ENCODE results near the gene ZBTB4.

Gene ZBTB4

GRCh38 chr17:7479213-7480088, at the start of gene ZBTB4:
Gene ZBTB4 (minus strand): TSS chr17:7479631. CDS start chr17:7466801, 12,830 bp downstream.
- peak; percentile 62 for DNase-seq (ENCODE audit: low spot score)

- DNase-seq (ENCODE audit: low spot score), result no peak
Observed at GRCh38 chr17:7528842-7529241, 49.4 kb upstream of the ZBTB4 start.

- DNase-seq (ENCODE audit: low spot score), result peak; percentile 38
Observed at GRCh38 chr17:7523033-7523432, 43.6 kb upstream of the ZBTB4 start.

DNA sequence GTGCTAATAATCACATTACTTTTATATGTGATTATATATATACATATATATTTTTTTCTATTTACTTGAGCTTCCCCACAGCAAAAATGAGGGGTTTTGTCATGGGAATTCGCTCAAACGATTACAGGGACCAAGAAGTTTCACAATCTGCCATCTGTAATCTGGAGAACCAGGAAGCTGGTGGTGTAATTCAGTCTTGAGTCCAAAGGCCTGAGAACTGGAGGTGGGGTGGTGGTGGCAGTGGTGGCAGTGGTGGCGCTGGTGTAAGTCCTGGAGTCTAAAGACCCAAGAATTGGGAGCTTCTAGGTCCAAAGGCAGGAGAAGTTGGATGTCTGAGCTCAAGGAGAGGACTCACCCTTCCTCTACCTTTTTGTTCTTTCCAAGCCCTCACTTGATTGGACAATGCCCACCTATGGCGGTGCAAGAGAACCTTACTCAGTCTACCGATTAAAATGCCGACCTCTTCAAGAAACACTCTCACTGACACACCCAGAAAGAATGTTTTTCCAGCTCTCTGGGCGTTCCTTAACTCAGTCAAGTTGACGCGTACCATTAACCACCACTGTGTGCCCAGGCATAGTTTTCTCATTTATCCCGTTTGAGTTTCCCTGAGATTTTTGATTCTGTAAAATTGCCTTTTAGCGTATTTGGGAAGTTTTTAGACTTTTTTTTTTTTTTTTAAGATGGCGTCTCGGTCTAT, 36.6 kb upstream of the ZBTB4 start:
- no peak for DNase-seq (ENCODE audit: low spot score)

GRCh38 chr17:7513850-7514419, 34.5 kb upstream of the ZBTB4 start:
- no peak for DNase-seq (ENCODE audit: low spot score)

DNA sequence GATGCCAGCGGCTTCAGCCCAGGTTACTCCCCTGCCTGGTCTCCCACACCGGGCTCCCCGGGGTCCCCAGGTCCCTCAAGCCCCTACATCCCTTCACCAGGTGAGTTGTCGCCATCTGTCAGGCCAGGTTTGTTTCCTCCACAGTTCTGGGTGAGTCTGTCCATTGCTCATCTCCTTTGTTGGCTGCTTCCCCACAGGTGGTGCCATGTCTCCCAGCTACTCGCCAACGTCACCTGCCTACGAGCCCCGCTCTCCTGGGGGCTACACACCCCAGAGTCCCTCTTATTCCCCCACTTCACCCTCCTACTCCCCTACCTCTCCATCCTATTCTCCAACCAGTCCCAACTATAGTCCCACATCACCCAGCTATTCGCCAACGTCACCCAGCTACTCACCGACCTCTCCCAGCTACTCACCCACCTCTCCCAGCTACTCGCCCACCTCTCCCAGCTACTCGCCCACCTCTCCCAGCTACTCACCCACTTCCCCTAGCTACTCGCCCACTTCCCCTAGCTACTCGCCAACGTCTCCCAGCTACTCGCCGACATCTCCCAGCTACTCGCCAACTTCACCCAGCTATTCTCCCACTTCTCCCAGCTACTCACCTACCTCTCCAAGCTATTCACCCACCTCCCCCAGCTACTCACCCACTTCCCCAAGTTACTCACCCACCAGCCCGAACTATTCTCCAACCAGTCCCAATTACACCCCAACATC, 33.6 kb upstream of the ZBTB4 start:
- no peak for DNase-seq (ENCODE audit: low spot score)

GRCh38 chr17:7512105-7512504, 32.7 kb upstream of the ZBTB4 start:
- DNase-seq (ENCODE audit: low spot score), result no peak

DNA sequence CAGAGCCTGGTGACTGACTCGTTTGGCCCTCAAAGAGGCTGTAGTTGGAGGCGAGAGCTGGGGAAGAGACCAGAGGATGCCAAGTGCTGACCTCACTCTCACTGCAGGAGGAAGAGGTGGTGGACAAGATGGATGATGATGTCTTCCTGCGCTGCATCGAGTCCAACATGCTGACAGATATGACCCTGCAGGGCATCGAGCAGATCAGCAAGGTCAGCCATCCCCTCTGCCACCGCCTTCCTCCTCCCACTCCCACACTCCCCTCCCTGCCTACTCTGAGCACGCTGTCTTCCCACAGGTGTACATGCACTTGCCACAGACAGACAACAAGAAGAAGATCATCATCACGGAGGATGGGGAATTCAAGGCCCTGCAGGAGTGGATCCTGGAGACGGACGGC, 31.7 kb upstream of the ZBTB4 start:
- no peak for DNase-seq (ENCODE audit: low spot score)

DNA sequence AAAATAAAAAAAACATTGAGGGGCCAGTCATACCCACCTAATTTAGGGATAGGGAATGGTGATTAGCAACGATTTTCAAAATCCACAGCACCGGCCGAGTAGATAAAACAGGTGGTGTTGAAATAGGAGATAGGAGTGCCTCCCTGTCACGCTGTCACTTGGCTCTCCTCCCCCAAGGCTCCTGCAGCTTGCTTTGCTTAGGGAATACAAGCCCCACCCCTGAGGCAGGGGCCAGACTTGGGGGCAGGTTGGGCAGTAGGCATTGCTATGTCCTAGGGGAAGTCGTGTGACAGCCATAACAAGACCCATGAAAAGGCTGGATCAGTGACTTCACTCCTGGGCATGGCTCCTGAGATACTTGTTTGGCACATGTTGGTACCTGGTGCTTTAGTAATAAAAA, 30.5 kb upstream of the ZBTB4 start:
- DNase-seq (ENCODE audit: low spot score), result no peak

- DNase-seq (ENCODE audit: low spot score), result no peak
Observed at GRCh38 chr17:7508846-7509245, 29.4 kb upstream of the ZBTB4 start.

GRCh38 chr17:7508145-7508544, 28.7 kb upstream of the ZBTB4 start:
- no peak for DNase-seq (ENCODE audit: low spot score)

DNA sequence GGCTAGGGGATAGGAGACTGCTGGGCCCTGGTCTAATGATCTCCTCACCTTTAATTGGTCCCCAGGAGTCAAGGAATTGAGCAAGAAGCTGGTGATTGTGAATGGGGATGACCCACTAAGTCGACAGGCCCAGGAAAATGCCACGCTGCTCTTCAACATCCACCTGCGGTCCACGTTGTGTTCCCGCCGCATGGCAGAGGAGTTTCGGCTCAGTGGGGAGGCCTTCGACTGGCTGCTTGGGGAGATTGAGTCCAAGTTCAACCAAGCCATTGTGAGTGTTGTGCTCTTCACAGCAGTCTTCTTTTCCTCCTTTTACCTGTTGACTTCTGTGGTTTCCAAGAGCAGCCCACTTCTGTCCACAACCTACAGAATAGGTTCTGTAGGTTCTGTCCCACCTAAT, 24.1 kb upstream of the ZBTB4 start:
- DNase-seq (ENCODE audit: low spot score), result no peak

DNA sequence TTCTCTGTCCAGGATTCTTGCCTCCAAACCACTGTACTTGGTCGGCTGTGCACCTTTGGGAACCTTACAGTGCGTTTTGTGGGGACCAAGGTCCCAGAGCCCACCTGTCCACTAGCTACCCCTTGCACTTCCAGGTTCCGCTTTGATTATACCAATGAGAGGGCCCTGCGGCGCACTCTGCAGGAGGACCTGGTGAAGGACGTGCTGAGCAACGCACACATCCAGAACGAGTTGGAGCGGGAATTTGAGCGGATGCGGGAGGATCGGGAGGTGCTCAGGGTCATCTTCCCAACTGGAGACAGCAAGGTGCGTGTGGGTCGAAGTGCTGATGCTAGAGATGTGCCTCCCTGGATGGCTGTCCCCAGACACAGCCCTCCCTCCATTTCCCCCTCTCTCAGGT, 23.6 kb upstream of the ZBTB4 start:
- DNase-seq (ENCODE audit: low spot score), result no peak

DNA sequence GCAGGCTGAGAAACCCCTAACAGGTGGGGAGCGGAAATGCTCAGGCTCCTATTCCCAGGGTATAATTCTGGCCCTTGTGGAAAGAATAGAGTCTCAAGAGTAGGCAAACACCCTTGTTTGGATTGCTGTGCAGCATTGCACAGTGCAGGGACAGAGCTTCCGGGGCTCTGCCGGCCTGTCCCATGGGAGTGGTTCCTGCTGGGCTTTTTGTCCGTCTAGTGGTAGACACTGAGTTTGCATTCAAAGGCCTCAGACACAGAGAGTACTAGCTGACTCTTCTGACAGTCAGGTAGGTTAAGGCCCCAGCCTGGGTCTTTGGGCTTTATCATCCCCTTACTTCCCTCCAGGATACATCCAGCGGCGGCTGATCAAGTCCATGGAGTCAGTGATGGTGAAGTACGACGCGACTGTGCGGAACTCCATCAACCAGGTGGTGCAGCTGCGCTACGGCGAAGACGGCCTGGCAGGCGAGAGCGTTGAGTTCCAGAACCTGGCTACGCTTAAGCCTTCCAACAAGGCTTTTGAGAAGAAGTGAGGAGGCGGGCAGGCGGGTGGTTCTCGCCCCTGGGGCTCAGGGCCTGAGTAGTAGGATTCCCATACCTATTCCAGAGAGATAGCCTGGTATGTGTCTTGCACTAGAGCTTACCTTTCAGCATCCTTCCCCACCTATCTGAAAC, 22.9 kb upstream of the ZBTB4 start:
- DNase-seq (ENCODE audit: low spot score), result no peak

DNA sequence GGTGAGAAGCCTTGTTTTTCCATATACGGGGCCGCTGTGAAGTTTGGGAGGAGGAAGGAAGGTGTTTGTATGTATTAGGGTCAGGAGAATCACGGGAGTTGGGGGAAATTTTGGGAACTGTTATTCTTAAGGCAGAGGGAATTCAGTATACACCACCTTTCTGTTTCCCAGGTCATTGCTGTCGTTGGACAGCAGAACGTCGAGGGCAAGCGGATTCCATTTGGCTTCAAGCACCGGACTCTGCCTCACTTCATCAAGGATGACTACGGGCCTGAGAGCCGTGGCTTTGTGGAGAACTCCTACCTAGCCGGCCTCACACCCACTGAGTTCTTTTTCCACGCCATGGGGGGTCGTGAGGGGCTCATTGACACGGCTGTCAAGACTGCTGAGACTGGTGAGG, 22.3 kb upstream of the ZBTB4 start:
- no peak for DNase-seq (ENCODE audit: low spot score)

- no peak for DNase-seq (ENCODE audit: low spot score)
Observed at GRCh38 chr17:7499161-7499560, 19.7 kb upstream of the ZBTB4 start.

DNA sequence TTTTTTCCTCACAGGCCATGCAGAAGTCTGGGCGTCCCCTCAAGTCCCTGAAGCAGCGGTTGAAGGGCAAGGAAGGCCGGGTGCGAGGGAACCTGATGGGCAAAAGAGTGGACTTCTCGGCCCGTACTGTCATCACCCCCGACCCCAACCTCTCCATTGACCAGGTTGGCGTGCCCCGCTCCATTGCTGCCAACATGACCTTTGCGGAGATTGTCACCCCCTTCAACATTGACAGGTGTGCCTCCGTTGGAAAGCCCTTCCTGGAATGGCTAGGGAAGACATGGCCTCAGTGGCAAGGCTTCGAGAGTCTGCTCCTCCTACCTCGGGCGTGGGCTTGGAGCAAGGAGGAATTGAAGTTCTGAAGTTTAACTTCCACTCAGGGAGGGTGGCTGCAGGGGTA, 18.2 kb upstream of the ZBTB4 start:
- DNase-seq (ENCODE audit: low spot score), result no peak

DNA sequence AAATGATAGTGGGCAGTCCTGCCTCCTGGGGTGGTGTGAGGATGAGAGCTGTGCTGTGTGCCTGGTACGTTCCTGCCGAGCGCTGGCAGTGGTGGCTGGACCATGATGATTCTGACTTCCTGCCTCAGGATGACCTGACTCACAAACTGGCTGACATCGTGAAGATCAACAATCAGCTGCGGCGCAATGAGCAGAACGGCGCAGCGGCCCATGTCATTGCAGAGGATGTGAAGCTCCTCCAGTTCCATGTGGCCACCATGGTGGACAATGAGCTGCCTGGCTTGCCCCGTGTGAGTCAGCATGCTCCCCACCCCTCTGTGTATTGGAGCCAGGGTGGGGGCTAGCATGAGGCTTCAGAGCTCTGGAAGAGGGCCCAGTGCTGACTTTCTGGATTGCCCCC, 17.8 kb upstream of the ZBTB4 start:
- no peak for DNase-seq (ENCODE audit: low spot score)

DNA sequence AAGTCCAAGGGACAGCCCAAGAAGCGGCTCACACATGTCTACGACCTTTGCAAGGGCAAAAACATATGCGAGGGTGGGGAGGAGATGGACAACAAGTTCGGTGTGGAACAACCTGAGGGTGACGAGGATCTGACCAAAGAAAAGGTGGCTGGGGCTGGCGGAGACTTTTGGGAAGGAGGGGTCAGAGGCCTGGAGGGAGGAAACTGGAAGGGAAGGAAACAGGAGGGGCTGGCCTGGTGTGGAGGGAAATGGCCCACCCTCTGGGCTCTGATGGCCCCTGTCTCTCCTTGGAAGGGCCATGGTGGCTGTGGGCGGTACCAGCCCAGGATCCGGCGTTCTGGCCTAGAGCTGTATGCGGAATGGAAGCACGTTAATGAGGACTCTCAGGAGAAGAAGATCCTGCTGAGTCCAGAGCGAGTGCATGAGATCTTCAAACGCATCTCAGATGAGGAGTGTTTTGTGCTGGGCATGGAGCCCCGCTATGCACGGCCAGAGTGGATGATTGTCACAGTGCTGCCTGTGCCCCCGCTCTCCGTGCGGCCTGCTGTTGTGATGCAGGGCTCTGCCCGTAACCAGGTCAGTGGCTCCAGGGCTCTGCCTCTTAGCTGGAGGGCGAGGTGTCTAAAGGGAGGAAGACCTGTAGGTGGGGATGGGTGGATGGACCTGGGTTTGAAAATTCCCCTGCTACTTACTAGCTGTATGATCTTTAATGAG, 17.2 kb upstream of the ZBTB4 start:
- DNase-seq (ENCODE audit: low spot score), result no peak

- no peak for DNase-seq (ENCODE audit: low spot score)
Observed at GRCh38 chr17:7495906-7496434, 16.5 kb upstream of the ZBTB4 start.

- no peak for DNase-seq (ENCODE audit: low spot score)
Observed at GRCh38 chr17:7493941-7494340, 14.5 kb upstream of the ZBTB4 start.

Data from CD4-positive, alpha-beta T cell treated with Interleukin-6 at 100 ng/mL for 8 hours (primary cell).